ENCODE results near the gene GP2. TPM values are rescaled to one million over a fixed set of nuclear protein-coding genes. Genes with fewer than 3 reads are reported as not detected.
"Not testable (repeated sequence)": the region's sequence is repeated elsewhere in the genome, so short reads cannot be mapped to it uniquely, and the experiment has no call there.

The GP2 gene
- total and polyA plus RNA-seq, 4 donors, result 0.09 to 0.31 (median 0.27) TPM

GRCh38 chr16:20321671-20322070 is 5.6 kb downstream of the GP2 start:
- Histone ChIP-seq H3K9me3 (ENCODE audit: control insufficient read depth in 4 of 4, low read length in 3 of 4) (no peaks in the 10 kb centered on the region), H3K27ac (ENCODE audit: low read depth in 1 of 2, low read length in 2 of 2) (no peak overlapping the region), H3K4me3 (ENCODE audit: low read depth in 1 of 3, low read length in 3 of 3) (no peak overlapping the region), H3K27me3 (ENCODE audit: control insufficient read depth in 4 of 4, insufficient read depth in 4 of 4, low read length in 3 of 4) (peaks cover 0 to 2% (median 0%) of the 10 kb centered on the region in 4 donors), H3K9ac (ENCODE audit: low read depth in 1 of 2, low read length in 2 of 2) (no peak overlapping the region), H3K4me1 (ENCODE audit: control insufficient read depth in 4 of 4, insufficient read depth in 4 of 4, low read length in 3 of 4) (no peaks in the 10 kb centered on the region), H3K36me3 (ENCODE audit: control insufficient read depth in 4 of 4, insufficient read depth in 3 of 4, low read depth in 1 of 4, low read length in 3 of 4) (no peaks in the 10 kb centered on the region)
- DNase-seq (ENCODE audit: low spot score), result no peak
- WGBS, result 96% methylated on average over 1 of the region's 1 CpG
- TF ChIP-seq FOXA2 (IDR thresholded peaks at IDR 0.05) (no peak), FOXA1 (IDR thresholded peaks at IDR 0.05) (no peak), REST (IDR thresholded peaks at IDR 0.05) (no peak), SP1 (IDR thresholded peaks at IDR 0.05) (no peak), TAF1 (conservative IDR thresholded peaks at IDR 0.05) (no peak)

- 96% methylated on average over 2 of the region's 2 CpGs for WGBS
- H3K27ac ChIP-seq (ENCODE audit: low read depth in 1 of 2, low read length in 2 of 2), result not testable (repeated sequence)
These were observed 6.3 kb downstream of the GP2 start for GRCh38 chr16:20321051-20321450.

GRCh38 chr16:20320592-20320991 is 6.7 kb downstream of the GP2 start:
- DNase-seq (ENCODE audit: low spot score), result no peak
- H3K4me3 ChIP-seq (ENCODE audit: low read depth in 1 of 3, low read length in 3 of 3), result no peak overlapping the region
- H3K4me1 ChIP-seq (ENCODE audit: control insufficient read depth in 4 of 4, insufficient read depth in 4 of 4, low read length in 3 of 4), result no peaks in the 10 kb centered on the region
- no peaks in the 10 kb centered on the region for H3K36me3 ChIP-seq (ENCODE audit: control insufficient read depth in 4 of 4, insufficient read depth in 3 of 4, low read depth in 1 of 4, low read length in 3 of 4)
- H3K27ac ChIP-seq (ENCODE audit: low read depth in 1 of 2, low read length in 2 of 2), result no peak overlapping the region
- peaks cover 0 to 2% (median 0%) of the 10 kb centered on the region in 4 donors for H3K27me3 ChIP-seq (ENCODE audit: control insufficient read depth in 4 of 4, insufficient read depth in 4 of 4, low read length in 3 of 4)
- no peak for TF ChIP-seq FOXA1 (IDR thresholded peaks at IDR 0.05)
- no peak for TF ChIP-seq MAX (IDR thresholded peaks at IDR 0.05)
- TF ChIP-seq EGR1 (IDR thresholded peaks at IDR 0.05; ENCODE audit: low read depth in 2 of 2), result no peak
- TF ChIP-seq NR2F2 (IDR thresholded peaks at IDR 0.05), result no peak
- no peak for TF ChIP-seq RAD21 (IDR thresholded peaks at IDR 0.05)
- no peak for TF ChIP-seq FOXA2 (IDR thresholded peaks at IDR 0.05)
- no peak for TF ChIP-seq ZBTB33 (IDR thresholded peaks at IDR 0.05)
- TF ChIP-seq RXRA (IDR thresholded peaks at IDR 0.05), result no peak
- TF ChIP-seq HNF4A (conservative IDR thresholded peaks at IDR 0.05), result no peak
- H3K9ac ChIP-seq (ENCODE audit: low read depth in 1 of 2, low read length in 2 of 2), result no peak overlapping the region
- no peaks in the 10 kb centered on the region for H3K9me3 ChIP-seq (ENCODE audit: control insufficient read depth in 4 of 4, low read length in 3 of 4)

More at GRCh38 chr16:20321051-20321450, 6.3 kb downstream of the GP2 start:
- not testable (repeated sequence) for H3K9ac ChIP-seq (ENCODE audit: low read depth in 1 of 2, low read length in 2 of 2); H3K4me1 ChIP-seq (ENCODE audit: control insufficient read depth in 4 of 4, insufficient read depth in 4 of 4, low read length in 3 of 4); DNase-seq (ENCODE audit: low spot score); H3K36me3 ChIP-seq (ENCODE audit: control insufficient read depth in 4 of 4, insufficient read depth in 3 of 4, low read depth in 1 of 4, low read length in 3 of 4); H3K4me3 ChIP-seq (ENCODE audit: low read depth in 1 of 3, low read length in 3 of 3); H3K9me3 ChIP-seq (ENCODE audit: control insufficient read depth in 4 of 4, low read length in 3 of 4); H3K27me3 ChIP-seq (ENCODE audit: control insufficient read depth in 4 of 4, insufficient read depth in 4 of 4, low read length in 3 of 4)

All from liver (tissue), 9 donors.